ENCODE results near the gene BCKDHB.
"Not testable (repeated sequence)": the region's sequence is repeated elsewhere in the genome, so short reads cannot be mapped to it uniquely, and the experiment has no call there.

Gene BCKDHB

DNA sequence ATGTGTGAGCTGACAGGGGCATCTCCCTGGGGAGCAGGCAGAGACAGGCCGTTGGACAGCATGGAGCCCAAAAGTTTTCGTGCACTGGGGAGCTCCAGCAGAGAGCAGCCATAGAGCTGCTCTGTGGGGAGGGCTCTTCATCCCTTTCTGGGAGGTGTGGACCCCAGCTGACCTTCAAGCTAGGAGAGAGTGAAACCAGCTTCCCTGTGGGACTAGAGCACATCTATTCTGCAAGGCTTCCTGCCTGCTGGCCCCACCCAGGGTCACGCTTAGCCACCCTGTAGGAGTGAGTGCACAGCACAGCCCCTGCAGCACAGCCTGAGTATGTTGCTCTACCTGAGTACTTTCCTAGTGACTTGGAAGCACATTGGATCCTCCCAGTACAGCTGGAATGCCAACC is 183.3 kb downstream of the BCKDHB start:
- TF ChIP-seq NFRKB (IDR thresholded peaks at IDR 0.05): no peak
- TF ChIP-seq LEF1 (IDR thresholded peaks at IDR 0.05; ENCODE audit: borderline replicate concordance): no peak
- no peak for TF ChIP-seq FOXM1 (IDR thresholded peaks at IDR 0.05; ENCODE audit: borderline replicate concordance)
- TF ChIP-seq CTBP1 (IDR thresholded peaks at IDR 0.05; ENCODE audit: borderline replicate concordance): no peak
- TF ChIP-seq SP1 (IDR thresholded peaks at IDR 0.05): no peak
- no peak for TF ChIP-seq ELF4 (IDR thresholded peaks at IDR 0.05)
- no peak for TF ChIP-seq SUZ12 (IDR thresholded peaks at IDR 0.05)
- TF ChIP-seq BHLHE40 (IDR thresholded peaks at IDR 0.05; ENCODE audit: borderline replicate concordance): no peak
- no peak for TF ChIP-seq FOXK2 (IDR thresholded peaks at IDR 0.05)
- no peak for TF ChIP-seq TARDBP (IDR thresholded peaks at IDR 0.05)
- TF ChIP-seq ZNF384 (IDR thresholded peaks at IDR 0.05): no peak
- TF ChIP-seq PKNOX1 (IDR thresholded peaks at IDR 0.05): no peak
- no peak for TF ChIP-seq L3MBTL2 (conservative IDR thresholded peaks at IDR 0.05)
- no peak for DNase-seq (ENCODE audit: extremely low spot score)
- POLR2A ChIA-PET: no interaction called here
- CTCF ChIA-PET: no interaction called here

DNA sequence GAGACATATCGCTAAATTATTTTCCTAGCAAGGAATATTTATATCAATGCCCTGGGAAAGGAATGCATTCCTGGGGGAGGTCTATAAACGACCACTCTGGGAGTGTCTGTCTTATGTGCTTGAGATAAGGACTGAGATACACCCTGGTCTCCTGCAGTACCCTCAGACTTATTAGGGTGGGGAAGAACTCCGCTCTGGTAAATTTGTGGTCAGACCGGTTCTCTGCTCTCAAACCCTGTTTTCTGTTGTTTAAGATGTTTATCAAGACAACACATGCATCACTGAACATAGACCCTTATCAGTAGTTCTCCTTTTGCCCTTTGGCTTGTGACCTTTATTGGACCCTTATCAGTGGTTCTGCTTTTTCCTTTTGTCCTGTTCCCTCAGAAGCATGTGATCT is 188.1 kb downstream of the BCKDHB start:
- POLR2A ChIA-PET; DNase-seq (ENCODE audit: extremely low spot score): not testable (repeated sequence)

GRCh38 chr6:80302716-80303115 is 196.2 kb downstream of the BCKDHB start:
- no peak for DNase-seq (ENCODE audit: extremely low spot score)
- TF ChIP-seq ELF4 (IDR thresholded peaks at IDR 0.05): no peak
- no peak for TF ChIP-seq LEF1 (IDR thresholded peaks at IDR 0.05; ENCODE audit: borderline replicate concordance)
- no peak for TF ChIP-seq NFRKB (IDR thresholded peaks at IDR 0.05)
- no peak for TF ChIP-seq TARDBP (IDR thresholded peaks at IDR 0.05)
- TF ChIP-seq HDGF (IDR thresholded peaks at IDR 0.05; ENCODE audit: borderline replicate concordance): no peak
- no peak for TF ChIP-seq CTBP1 (IDR thresholded peaks at IDR 0.05; ENCODE audit: borderline replicate concordance)
- no peak for TF ChIP-seq FOXM1 (IDR thresholded peaks at IDR 0.05; ENCODE audit: borderline replicate concordance)
- TF ChIP-seq ZNF384 (IDR thresholded peaks at IDR 0.05): no peak
- TF ChIP-seq FOXA1 (IDR thresholded peaks at IDR 0.05): no peak
- no peak for TF ChIP-seq ARNT (IDR thresholded peaks at IDR 0.05)
- no peak for TF ChIP-seq L3MBTL2 (conservative IDR thresholded peaks at IDR 0.05)
- TF ChIP-seq PKNOX1 (IDR thresholded peaks at IDR 0.05): no peak
- no peak for TF ChIP-seq FOXK2 (IDR thresholded peaks at IDR 0.05)
- no peak for TF ChIP-seq BHLHE40 (IDR thresholded peaks at IDR 0.05; ENCODE audit: borderline replicate concordance)
- TF ChIP-seq SUZ12 (IDR thresholded peaks at IDR 0.05): no peak
- ChIA-PET CTCF (no interaction called here), POLR2A (no interaction called here)

More for the DNA sequence above, 188.1 kb downstream of the BCKDHB start:
- CTCF ChIA-PET: not testable (repeated sequence)

- TF ChIP-seq ELF4 (IDR thresholded peaks at IDR 0.05) (no peak), CTBP1 (IDR thresholded peaks at IDR 0.05; ENCODE audit: borderline replicate concordance) (no peak), ARNT (IDR thresholded peaks at IDR 0.05) (no peak), FOXK2 (IDR thresholded peaks at IDR 0.05) (no peak), HDGF (IDR thresholded peaks at IDR 0.05; ENCODE audit: borderline replicate concordance) (no peak), BHLHE40 (IDR thresholded peaks at IDR 0.05; ENCODE audit: borderline replicate concordance) (no peak), NFRKB (IDR thresholded peaks at IDR 0.05) (no peak), FOXA1 (IDR thresholded peaks at IDR 0.05) (no peak), ZNF384 (IDR thresholded peaks at IDR 0.05) (no peak), PKNOX1 (IDR thresholded peaks at IDR 0.05) (no peak), LEF1 (IDR thresholded peaks at IDR 0.05; ENCODE audit: borderline replicate concordance) (no peak), SP1 (IDR thresholded peaks at IDR 0.05) (no peak), L3MBTL2 (conservative IDR thresholded peaks at IDR 0.05) (no peak), TARDBP (IDR thresholded peaks at IDR 0.05) (no peak), FOXM1 (IDR thresholded peaks at IDR 0.05; ENCODE audit: borderline replicate concordance) (no peak), SUZ12 (IDR thresholded peaks at IDR 0.05) (no peak)
- POLR2A ChIA-PET: no interaction called here
- no peak for DNase-seq (ENCODE audit: extremely low spot score)
- CTCF ChIA-PET: no interaction called here
Measured at GRCh38 chr6:80304014-80304413, 197.5 kb downstream of the BCKDHB start.

- no peak for DNase-seq (ENCODE audit: extremely low spot score)
- TF ChIP-seq ARNT (IDR thresholded peaks at IDR 0.05) (no peak), BHLHE40 (IDR thresholded peaks at IDR 0.05; ENCODE audit: borderline replicate concordance) (no peak), FOXK2 (IDR thresholded peaks at IDR 0.05) (no peak), FOXM1 (IDR thresholded peaks at IDR 0.05; ENCODE audit: borderline replicate concordance) (no peak), L3MBTL2 (conservative IDR thresholded peaks at IDR 0.05) (no peak), PKNOX1 (IDR thresholded peaks at IDR 0.05) (no peak), TARDBP (IDR thresholded peaks at IDR 0.05) (no peak), NFRKB (IDR thresholded peaks at IDR 0.05) (no peak), LEF1 (IDR thresholded peaks at IDR 0.05; ENCODE audit: borderline replicate concordance) (no peak)
- ChIA-PET CTCF (no interaction called here), POLR2A (no interaction called here)
Measured at GRCh38 chr6:80314531-80314930, 208.1 kb downstream of the BCKDHB start.

- ChIA-PET POLR2A (no interaction called here), CTCF (interaction anchor here (0.6 kb wide), 1 partner anchor 19 kb away, joined by 4 read pairs; no protein-coding TSS in a partner anchor)
- no peak for DNase-seq (ENCODE audit: extremely low spot score)
- no peak for TF ChIP-seq FOXM1 (IDR thresholded peaks at IDR 0.05; ENCODE audit: borderline replicate concordance)
- TF ChIP-seq FOXA1 (IDR thresholded peaks at IDR 0.05): no peak
- no peak for TF ChIP-seq HDGF (IDR thresholded peaks at IDR 0.05; ENCODE audit: borderline replicate concordance)
- no peak for TF ChIP-seq LEF1 (IDR thresholded peaks at IDR 0.05; ENCODE audit: borderline replicate concordance)
- TF ChIP-seq BHLHE40 (IDR thresholded peaks at IDR 0.05; ENCODE audit: borderline replicate concordance): no peak
- no peak for TF ChIP-seq TARDBP (IDR thresholded peaks at IDR 0.05)
- no peak for TF ChIP-seq SUZ12 (IDR thresholded peaks at IDR 0.05)
- no peak for TF ChIP-seq PKNOX1 (IDR thresholded peaks at IDR 0.05)
- no peak for TF ChIP-seq NFRKB (IDR thresholded peaks at IDR 0.05)
- no peak for TF ChIP-seq SP1 (IDR thresholded peaks at IDR 0.05)
- TF ChIP-seq ELF4 (IDR thresholded peaks at IDR 0.05): no peak
- TF ChIP-seq ARNT (IDR thresholded peaks at IDR 0.05): no peak
- no peak for TF ChIP-seq CTBP1 (IDR thresholded peaks at IDR 0.05; ENCODE audit: borderline replicate concordance)
- TF ChIP-seq FOXK2 (IDR thresholded peaks at IDR 0.05): no peak
- TF ChIP-seq ZNF384 (IDR thresholded peaks at IDR 0.05): no peak
- no peak for TF ChIP-seq L3MBTL2 (conservative IDR thresholded peaks at IDR 0.05)
Measured at GRCh38 chr6:80316686-80317231, 210.3 kb downstream of the BCKDHB start.
